ENCODE measurements around the gene IMP3. TPM values are rescaled to one million over a fixed set of nuclear protein-coding genes. Genes with fewer than 3 reads are reported as not detected.

The IMP3 gene
- total RNA-seq, 4 donors from 2014 or later, result 162 to 194 (median 170) TPM

- TF ChIP-seq, protein P1, sequence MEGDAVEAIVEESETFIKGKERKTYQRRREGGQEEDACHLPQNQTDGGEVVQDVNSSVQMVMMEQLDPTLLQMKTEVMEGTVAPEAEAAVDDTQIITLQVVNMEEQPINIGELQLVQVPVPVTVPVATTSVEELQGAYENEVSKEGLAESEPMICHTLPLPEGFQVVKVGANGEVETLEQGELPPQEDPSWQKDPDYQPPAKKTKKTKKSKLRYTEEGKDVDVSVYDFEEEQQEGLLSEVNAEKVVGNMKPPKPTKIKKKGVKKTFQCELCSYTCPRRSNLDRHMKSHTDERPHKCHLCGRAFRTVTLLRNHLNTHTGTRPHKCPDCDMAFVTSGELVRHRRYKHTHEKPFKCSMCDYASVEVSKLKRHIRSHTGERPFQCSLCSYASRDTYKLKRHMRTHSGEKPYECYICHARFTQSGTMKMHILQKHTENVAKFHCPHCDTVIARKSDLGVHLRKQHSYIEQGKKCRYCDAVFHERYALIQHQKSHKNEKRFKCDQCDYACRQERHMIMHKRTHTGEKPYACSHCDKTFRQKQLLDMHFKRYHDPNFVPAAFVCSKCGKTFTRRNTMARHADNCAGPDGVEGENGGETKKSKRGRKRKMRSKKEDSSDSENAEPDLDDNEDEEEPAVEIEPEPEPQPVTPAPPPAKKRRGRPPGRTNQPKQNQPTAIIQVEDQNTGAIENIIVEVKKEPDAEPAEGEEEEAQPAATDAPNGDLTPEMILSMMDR (IDR thresholded peaks at IDR 0.05), result no peak
- DNase-seq (ENCODE audit: low spot score), result no peak
- ATAC-seq (ENCODE audit: low FRiP score), result peak; percentile 19
Observed at GRCh38 chr15:75594276-75594675, 45.7 kb downstream of the IMP3 start.

DNA sequence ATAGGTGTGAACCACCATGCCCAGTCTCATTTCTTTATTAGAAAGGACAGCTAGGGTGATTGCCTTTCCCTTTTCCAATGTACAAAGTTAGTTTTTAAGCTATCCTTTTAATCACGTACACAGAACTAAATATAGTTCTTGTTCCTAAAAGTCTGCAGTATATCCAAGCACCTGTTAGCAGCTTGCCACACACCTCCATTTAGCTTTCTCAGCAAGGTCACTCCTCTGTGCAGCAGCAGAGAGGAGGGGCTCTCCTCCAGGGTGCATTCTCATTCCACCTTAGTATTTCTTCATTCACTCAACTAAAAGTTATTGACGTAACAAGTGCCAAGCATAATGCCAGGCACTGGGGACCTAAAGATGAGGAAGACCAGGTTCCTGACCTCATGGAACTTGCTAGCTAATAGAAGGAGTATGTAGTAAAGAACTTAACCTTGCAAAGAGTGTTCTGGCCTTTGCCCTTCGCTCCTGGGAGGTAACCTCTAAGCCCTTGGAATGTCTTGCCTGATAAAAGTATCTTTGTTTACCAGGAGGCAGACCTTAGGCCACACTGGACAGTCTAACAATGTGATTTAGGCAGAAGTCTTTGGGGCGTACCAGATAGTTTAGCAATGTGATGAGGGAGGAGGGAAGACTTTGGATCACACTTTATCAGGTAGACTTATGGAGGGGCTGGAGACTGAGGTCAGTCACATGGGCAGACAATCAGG, 48.2 kb downstream of the IMP3 start:
- TF ChIP-seq, protein P1 (IDR thresholded peaks at IDR 0.05), result no peak
- ATAC-seq (ENCODE audit: low FRiP score), result no peak
- no peak for DNase-seq (ENCODE audit: low spot score)

DNA sequence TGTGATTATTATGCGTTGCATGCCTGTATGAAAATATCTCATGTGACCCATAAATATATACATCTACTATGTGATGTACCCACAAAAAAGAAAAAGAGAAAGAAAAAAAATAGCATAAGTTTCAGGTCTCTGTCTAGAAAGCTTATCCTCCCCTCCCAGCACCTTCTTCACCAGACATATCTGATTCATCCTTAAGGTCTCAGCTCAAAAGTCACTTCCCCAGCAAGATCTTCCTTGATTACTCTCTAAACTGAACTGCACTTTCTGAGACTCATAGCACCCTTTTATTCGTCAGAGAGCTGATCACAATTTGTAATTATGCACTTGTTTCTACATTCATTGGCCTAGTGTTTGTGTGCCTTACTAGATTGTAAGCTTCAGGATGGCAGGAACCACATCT, 49.8 kb downstream of the IMP3 start:
- TF ChIP-seq, protein P1 (IDR thresholded peaks at IDR 0.05), result no peak
- no peak for ATAC-seq (ENCODE audit: low FRiP score)
- no peak for DNase-seq (ENCODE audit: low spot score)

Other genes starting within 250 kb of the IMP3 start
- gene SIN3A, start 188.5 kb downstream of the IMP3 start, total RNA-seq, result 10 to 100 TPM; 26.6 to 46.4 (median 35.3) TPM
- 10 to 100 TPM; 12.4 to 18.9 (median 16.1) TPM for gene PTPN9, start 60.9 kb downstream of the IMP3 start, total RNA-seq
- gene SNUPN, start 14.5 kb downstream of the IMP3 start, total RNA-seq, result 10 to 100 TPM; 17.6 to 23.2 (median 18.7) TPM
- gene SNX33, start 7.7 kb upstream of the IMP3 start, total RNA-seq, result 10 to 100 TPM; 19.9 to 43.8 (median 32.5) TPM
- 100 to 1,000 TPM in 1 of 4 donors, 10 to 100 TPM in 3; 29.9 to 144 (median 49.7) TPM for gene CSPG4, start 72.6 kb upstream of the IMP3 start, total RNA-seq
- 10 to 100 TPM; 27.8 to 54.1 (median 47.2) TPM for gene UBE2Q2, start 203.2 kb upstream of the IMP3 start, total RNA-seq